GM13976 (cell line): ENCODE data around the gene ZNF445.
"Not testable (repeated sequence)": the region's sequence is repeated elsewhere in the genome, so short reads cannot be mapped to it uniquely, and the experiment has no call there.

Source experiments
- DNase-seq: peaks from one replicate; pipeline ENCODE4 v3.0.0; 2012; ENCODE audit warnings: low spot score
- in situ Hi-C: fragments of 300-500 bp; cut with MboI; formaldehyde crosslinking; loops from one replicate; pipeline ENCODE4 v1.12.0; 2022; ENCODE audit warnings: low sequenced_read_pairs, mixed read lengths, inconsistent platforms; ENCODE audit not compliant: unreplicated experiment
- TF ChIP-seq, protein P1 (sequence below): IDR thresholded peaks from 2 replicates; pipeline ENCODE4 v1.5.1; 2012; ENCODE audit warnings: borderline replicate concordance, mild to moderate bottlenecking; ENCODE audit not compliant: insufficient read depth; ENCODE audit errors: extremely low read depth, missing control alignments, control extremely low read depth

ZNF445 gene

DNA sequence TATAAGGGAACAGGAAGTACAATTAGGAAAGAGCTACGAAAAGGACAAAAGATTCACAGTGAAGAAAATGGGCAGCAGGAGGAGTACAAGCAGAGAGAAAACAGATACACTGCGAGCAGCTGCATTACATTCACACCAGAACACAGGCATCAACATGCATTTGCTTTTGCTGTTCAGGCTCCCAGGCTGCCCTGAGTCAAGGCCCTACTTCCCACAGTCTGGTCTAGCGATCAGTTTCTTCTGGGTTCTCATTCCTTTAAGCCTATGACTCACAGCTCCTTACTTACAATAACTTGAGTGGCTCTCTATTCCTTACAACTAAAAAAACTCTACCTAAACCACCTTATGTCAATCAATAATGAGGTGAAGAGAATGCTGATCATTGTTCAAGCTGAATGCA lies 24.5 kb upstream of the ZNF445 start:
- in situ Hi-C loops, result no loop called here
- DNase-seq, result no peak
- TF ChIP-seq, protein P1, sequence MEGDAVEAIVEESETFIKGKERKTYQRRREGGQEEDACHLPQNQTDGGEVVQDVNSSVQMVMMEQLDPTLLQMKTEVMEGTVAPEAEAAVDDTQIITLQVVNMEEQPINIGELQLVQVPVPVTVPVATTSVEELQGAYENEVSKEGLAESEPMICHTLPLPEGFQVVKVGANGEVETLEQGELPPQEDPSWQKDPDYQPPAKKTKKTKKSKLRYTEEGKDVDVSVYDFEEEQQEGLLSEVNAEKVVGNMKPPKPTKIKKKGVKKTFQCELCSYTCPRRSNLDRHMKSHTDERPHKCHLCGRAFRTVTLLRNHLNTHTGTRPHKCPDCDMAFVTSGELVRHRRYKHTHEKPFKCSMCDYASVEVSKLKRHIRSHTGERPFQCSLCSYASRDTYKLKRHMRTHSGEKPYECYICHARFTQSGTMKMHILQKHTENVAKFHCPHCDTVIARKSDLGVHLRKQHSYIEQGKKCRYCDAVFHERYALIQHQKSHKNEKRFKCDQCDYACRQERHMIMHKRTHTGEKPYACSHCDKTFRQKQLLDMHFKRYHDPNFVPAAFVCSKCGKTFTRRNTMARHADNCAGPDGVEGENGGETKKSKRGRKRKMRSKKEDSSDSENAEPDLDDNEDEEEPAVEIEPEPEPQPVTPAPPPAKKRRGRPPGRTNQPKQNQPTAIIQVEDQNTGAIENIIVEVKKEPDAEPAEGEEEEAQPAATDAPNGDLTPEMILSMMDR, result no peak

DNA sequence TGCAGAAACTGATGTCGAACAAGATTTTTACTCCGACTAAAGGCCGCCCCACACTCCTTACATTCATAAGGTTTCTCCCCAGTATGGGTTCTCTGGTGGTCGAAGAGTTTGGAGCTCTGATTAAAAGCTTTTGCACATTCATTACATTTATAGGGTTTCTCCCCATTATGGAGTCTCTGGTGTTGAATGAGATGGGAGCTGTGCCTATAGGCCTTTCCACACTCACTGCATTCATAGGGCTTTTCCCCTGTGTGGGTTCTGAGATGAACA lies 22.4 kb upstream of the ZNF445 start:
- DNase-seq, in situ Hi-C loops: not testable (repeated sequence)

DNA sequence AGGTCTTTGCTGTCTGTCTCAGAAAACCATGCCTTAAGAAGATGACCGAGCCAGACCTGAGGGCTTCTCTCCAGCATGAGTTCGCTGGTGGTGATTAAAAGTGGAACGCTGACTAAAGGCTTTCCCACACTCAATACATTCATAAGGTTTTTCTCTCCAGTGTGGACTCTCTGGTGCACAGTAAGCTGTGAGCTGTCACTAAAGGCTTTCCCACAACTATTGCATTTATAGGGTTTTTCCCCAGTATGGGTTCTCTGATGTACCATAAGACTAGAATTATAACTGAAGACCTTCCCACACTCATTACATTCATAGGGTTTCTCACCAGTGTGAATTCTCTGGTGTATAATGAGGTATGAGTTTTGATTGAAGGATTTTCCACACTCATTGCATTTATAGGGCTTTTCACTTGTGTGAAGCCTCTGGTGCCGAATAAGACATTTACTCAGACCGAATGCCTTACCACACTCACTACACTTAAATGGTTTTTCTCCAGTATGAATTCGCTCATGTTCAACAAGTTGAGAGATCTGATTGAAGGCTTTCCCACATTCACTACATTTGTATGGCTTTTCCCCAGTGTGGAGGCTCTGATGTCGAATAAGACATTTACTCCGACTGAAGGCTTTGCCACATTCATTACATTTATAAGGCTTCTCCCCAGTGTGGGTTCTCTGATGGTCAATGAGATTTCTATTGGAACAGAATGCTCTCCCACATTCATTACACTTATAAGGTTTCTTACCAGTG lies 21.9 kb upstream of the ZNF445 start:
- in situ Hi-C loops, result no loop called here
- TF ChIP-seq, protein P1, result no peak
- DNase-seq, result no peak

DNA sequence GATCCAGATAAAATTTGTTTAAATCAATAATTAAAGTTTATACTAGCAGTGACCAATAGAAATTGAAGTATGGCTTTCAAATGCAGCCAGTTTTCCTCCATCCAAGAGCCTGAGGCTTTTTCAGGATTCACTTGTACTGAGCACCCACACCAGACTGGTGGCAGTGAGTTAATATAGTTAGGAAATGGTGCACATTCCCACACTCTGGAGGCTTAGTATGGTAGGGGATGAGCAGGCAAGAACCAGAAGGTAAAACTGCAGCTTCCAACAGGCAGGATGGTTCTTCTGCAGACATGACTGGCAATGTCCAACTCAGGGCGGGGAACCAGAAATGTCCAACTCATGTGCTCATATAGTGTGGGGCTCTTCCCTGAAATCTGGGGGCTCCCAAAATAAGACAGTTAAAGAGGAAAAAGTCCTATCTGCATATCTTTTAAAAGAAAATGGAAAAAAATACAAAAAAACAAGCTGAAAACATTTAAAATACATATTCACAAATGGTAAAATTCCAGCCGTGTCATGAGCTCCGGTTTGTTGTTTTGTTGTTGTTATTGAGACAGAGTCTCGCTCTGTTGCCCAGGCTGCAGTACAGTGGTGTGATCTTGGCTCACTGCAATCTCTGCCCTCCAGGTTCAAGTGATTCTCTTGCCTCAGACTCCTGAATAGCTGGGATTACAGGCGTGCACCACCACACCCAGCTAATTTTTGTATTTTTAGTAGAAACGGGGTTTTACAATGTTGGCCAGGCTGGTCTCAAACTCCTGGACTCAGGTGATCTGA lies 18.4 kb upstream of the ZNF445 start:
- no peak for DNase-seq
- in situ Hi-C loops, result no loop called here
- TF ChIP-seq, protein P1, result no peak

DNA sequence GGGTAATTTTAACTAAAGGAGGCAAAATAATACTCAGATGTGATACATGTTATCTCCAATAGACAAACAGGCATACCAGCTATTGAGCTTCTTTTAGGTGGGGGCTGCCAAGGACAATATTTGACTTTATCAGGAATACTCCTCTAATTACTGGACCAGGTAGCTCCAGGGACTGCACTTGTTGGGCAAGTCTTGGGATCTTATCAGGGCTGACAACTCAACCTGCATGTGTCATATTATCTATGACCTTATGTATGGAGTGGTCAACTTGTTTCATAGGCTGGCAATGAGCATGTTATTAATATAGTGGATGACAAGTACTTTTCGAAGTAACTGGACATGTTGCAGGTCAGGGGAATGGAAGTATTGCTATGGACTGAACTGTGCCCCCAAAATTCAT lies 15.0 kb upstream of the ZNF445 start:
- DNase-seq, result no peak
- TF ChIP-seq, protein P1, result no peak
- in situ Hi-C loops, result no loop called here

DNA sequence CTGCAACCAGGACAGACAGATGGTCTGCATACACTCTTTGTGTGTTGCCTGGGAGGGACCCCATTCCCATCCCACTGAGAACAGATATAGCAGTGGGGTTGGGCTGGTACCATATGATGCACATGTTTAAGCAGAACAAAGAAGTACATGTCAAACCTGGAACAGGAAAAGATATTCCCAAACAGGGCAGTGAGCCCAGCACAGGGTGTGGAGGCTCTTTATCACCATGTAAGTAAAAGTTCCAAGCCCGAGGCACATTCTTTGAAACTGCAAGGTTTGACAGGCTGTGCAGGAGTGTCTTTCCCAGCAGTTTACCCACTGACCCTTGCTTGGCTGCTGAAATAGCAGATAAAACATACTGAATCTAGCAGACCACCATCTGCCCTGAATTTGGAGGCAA lies 5.3 kb upstream of the ZNF445 start:
- no peak for DNase-seq
- TF ChIP-seq, protein P1, result no peak
- in situ Hi-C loops, result no loop called here

DNA sequence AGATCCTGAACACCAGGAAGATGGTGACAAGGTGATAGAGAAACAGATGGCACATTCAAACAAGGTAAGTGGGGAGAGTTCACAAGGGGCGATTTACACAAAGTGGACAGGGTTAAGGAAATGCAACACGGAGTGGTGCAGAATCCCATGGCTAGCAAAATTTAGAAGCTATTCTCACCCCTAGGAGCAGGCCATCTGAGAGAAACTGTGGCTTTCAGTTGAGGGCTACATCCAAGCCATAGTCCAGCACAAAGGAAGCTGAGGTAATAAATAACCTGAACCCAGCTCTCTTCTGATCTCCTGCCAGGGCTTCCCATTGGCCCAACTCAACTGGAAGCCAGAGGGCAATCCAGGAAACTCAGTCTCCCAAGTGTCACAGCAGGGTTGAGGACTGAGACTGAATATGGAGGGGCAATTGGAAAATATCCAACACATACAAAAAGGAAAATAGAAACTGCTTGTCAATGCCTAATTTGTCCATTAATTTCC lies 1.2 kb upstream of the ZNF445 start:
- no peak for DNase-seq
- TF ChIP-seq, protein P1, result no peak
- in situ Hi-C loops, result no loop called here
